ENCODE measurements around the gene FCF1.
A peak's percentile ranks its signal among the peaks of the same experiment; 100 is the strongest.

FCF1 gene, protein sequence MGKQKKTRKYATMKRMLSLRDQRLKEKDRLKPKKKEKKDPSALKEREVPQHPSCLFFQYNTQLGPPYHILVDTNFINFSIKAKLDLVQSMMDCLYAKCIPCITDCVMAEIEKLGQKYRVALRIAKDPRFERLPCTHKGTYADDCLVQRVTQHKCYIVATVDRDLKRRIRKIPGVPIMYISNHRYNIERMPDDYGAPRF

DNA sequence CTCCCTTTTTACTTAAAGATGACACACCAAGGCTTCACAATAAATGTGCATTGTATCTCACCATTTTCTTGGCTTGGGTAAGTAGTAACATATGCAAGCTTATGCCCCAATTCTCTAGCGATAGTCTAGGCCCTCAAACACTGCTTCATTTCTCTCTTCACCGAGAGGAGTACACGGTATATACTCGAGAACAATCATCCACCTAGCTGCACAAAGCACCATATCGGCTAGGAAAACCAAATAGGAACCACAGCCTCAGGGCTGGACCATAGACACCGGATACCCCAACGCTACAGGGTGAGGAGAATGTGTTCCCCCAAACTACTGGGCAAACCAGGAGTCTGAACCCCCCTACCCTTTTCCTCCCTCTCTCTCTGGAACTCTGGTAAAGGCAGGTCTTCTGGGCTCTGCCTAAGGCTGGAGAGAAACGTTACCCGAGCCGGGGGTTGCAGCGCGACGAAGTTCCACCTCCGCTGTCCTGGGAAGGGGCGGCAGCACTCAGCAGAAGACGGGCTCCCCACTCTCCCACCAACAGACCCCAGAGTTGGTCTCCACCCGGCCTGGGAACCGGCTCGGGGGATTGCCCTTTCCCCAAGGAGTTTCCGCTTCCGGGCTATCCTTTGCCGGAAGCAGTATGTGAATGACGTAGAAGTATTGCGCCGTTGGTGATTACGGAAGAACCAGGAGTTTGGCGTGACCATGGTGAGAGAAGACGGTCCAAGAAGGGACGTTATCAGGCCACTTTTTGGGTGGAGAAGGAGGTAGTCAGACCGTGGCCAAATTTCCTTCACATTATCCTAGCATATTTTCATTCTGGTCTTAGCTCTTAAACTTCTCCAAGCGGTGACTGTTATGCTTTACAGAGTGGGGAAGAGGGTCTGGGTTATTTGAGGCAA, at the start of gene FCF1, which contains the start of gene AREL1:
Gene FCF1, plus strand, starts transcription at position 646 of the 896 bp plus-strand sequence. Its CDS starts 54 bp downstream, at position 700.
Gene AREL1, minus strand, starts transcription at position 582 of the 896 bp plus-strand sequence. CDS start 27,465 bp downstream, outside the sequence.
- DNase-seq (ENCODE audit: low spot score) = peak; percentile 91

DNA sequence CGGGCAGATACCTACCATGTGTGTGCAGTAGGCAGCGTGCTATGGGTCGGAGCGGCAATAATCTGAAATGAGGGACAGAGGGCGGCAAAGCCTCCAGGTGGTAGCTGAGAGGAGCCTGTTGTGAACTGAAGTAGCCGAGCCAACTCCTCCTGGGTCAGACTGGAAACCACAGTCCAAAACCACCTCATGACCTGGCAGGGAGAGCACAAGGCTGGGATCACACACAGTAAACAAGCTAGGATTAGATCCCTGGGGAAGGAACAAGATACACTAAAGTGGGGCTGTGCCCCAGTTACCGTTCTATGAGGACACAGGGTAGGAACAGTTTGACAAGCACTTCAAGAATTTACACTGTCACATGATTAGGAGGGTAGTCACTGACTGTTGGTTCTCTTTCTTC, 49.1 kb upstream of the FCF1 start:
- no peak for DNase-seq (ENCODE audit: low spot score)

DNA sequence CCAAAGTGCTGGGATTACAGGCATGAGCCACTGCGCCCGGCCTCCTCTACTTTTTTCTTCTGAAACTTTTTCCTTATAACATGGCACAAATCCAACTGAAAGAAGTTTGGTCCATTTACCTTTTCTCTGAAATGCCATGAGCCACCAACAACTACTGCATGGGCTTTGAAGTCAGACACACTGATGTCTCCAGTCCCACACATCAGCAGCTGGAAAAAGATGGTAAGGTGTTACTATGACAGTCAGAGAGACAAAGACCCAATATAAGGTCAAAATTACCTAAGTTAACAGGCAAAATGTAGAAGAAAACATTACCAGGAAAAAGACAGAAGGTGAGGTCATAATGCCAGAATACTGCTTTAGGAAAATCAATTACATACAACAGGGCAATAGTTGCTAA, 48.2 kb upstream of the FCF1 start:
- DNase-seq (ENCODE audit: low spot score) = no peak

DNA sequence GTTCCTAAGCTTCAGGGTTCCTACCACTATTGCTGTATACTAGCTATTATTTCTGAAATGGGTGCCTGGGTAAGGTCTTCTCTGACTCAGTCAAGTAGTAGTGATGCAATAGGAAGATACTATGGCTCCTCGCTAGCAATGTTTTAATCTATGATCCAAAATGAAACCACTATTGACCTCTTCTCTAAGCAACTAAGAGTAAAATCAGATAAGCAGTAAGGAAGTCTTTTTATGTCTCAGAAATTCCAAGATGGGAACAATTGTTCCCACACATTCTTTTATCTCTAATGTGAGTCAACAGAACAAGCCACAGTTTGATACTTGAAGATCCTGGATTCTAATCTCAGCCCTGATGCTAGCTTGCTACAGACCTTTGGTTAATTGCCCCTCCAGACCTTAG, 45.2 kb upstream of the FCF1 start:
- no peak for DNase-seq (ENCODE audit: low spot score)

DNA sequence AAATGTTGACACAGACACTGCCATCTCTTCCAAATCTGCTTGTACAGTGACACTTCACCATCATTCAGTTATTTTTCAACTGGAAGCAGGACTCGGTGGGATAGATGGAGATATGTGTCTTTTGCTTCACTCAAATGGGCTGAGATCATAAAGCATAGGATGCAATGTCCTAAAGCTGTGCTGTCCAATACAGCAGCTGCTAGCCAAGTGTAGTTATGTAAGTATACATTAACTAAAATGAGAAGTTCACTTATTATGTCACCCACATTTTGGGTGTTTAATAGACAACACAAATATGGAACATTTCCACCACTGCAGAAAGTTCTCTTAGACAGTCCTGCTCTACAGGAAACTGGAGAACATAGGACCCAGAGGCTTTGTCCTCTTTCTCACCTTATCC, 43.7 kb upstream of the FCF1 start:
- DNase-seq (ENCODE audit: low spot score) = no peak

DNA sequence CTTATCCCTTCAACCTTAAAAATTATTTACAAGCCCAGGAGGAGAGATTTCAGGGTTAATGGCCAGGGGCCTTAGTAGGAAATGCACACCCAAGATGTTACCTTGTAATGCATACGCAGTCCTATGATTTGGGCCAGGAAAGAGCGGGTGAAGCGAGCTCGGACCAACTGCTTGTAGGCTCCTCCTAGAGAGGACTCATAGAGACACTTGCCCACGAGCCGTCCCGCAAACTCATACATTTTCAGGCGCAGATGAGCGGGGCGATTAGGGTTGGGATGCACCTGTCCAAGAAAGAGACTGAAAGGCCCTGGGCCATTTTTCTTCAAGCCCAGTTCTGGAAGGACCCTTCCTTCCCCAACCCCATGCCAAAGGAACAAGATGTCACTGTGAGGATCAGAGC, 43.1 kb upstream of the FCF1 start:
- no peak for DNase-seq (ENCODE audit: low spot score)

DNA sequence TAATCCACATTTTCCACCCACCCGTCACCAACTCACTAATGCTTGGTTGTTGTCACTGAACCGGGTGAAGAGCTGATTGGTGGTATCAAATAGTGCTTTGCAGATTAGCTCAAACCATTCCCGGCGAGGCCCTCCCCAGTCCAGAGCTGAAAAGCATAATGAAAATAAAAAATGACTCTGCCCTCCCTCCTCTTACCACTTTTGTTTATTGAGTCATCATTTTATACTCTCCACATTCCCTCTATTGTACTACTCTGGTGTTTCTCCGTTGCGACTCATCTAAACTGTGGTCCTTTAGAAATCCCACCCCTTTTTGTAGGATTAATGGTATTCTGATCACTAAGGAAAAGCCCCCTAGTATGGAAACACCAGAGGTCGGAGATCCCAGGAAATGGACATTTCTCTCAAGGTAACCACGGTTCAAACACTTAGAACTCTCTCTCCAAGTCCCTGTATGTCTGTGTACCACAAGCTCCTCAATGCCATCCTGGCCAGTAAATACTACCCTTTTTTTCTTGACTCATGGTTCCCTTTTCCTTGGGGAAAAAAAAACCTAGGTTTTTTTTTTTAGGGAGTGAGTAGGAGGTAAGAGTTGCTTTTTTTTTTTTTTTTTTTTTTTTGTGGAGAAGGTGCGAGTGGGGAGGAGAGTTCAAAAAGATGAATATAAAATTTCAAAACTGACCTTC, 42.1 kb upstream of the FCF1 start:
- DNase-seq (ENCODE audit: low spot score) = no peak

DNA sequence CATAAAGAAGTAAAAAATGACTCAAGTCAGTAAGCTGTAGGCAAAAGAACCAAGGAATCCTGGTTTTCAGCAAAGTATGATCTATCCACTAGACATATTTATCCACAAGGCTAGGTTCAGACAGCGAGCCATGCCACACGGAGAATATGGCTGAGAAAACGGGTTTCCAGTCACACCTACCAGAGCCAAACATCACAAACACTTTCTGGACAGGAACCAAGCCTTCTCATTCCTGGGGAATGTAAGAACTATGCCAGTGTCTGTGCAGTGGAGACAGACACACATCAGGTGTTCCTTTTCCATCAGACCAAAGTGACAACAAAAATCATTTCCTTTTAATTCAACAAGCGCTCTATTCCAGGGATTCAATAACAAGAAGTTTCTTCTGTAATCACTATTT, 41.2 kb upstream of the FCF1 start:
- DNase-seq (ENCODE audit: low spot score) = no peak

DNA sequence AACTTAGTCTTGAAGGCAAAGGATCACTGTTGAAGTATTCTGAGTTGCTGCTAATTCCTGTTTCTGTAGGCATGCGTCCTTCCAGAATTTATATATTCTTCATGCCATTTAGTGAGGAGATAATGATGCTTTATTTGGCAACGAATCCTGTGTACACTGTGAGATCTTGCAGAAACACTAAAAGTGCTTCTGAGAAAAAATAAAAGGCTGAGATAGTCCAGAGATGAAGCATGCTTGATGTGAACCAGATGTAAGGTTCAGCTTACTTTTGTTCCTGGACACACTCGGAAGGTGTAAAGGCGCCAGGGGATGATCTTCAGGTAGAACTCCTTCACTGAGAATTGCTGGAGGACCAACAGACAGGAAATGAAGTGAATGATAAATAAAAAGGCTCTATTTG, 39.2 kb upstream of the FCF1 start:
- no peak for DNase-seq (ENCODE audit: low spot score)

DNA sequence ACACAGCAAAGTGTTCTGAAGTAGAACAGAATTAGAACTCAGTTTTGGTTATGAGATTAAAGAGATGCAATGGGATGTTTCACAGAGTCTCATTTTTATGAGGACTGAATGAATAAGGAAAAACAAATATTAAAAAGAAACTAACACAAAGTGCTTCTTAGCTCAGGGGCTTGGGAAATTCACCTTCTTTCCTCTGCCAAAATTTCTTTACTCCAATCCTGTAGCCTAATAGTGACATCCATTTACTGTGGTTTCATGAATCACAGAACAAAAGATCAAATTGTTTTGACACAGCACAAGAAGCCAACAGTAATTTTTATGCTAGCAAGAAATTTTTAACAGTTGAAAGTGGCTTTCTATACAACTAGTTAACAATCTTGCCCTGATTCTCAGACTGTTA, 37.7 kb upstream of the FCF1 start:
- no peak for DNase-seq (ENCODE audit: low spot score)

DNA sequence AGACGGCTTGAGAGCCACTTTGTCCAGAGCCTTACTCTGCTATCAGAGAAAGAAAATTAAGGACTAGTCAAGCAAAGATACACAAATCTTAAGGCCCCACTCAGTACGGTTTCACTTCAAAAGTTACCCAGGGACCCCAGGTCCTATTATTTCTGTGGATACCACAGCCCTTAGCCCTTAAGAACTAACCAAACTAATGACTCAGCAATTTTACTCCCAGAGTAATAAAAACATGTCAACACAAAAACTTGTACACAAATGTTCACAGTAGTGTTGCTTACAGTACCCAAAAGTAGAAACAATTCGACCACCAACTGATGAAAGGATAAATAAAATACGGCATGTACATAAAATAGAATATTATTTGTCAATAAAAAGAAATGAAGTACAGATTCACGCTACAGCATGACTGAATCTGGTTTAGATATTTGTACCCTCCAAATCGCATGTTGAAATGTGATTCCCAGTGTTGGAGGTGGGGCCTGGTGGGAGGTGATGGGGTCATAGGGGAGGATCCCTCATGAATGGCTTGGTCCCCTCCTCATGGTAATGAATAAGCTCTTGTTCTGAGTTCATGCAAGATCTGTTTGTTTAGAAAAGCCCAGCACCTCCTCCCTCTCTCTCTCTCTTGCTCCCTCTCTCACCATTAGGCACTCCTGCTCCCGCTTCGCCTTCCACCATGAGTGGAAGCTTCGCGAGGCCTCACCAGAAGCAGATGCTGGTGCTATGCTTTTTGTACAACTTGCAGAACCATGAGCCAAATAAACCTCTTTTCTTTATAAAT, 30.6 kb upstream of the FCF1 start:
- DNase-seq (ENCODE audit: low spot score) = no peak

DNA sequence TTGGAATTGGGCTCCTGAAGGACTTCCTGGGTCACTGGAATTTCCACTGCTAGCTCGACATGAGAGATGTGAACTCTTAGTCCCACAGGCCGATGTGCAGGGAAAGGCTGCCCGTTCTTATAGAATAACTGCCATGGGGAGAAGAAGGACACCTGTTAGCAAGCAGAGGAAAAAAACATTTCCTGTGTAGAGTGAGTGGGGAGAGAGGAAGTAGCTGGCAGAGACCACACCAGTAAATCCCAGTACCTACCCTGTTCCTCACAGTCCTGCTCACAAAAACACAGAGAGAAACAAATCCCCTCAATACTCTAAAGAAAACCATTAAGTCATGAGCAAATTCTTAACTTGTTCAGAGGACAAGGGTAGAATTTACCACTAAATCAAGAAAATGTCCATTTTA, 29.5 kb upstream of the FCF1 start:
- DNase-seq (ENCODE audit: low spot score) = no peak

DNA sequence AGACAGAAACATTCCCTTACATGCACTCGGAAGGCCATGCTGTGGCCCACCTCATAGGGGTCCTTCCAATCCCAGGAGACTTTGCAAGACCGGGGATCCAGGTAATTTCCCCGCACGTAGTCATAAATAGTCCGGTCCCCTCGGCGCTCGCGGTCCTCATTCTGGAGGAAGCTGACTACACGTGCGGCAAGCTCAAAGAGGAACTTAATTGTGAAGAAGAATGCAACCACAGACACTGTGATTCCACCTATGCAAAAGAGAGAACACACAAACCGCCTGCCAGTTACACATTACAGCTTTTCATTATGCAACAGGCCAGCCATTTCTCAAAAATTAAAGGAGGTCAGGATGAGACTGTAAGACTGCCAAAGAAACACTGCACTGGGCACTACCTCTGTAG, 28.5 kb upstream of the FCF1 start:
- DNase-seq (ENCODE audit: low spot score) = no peak

DNA sequence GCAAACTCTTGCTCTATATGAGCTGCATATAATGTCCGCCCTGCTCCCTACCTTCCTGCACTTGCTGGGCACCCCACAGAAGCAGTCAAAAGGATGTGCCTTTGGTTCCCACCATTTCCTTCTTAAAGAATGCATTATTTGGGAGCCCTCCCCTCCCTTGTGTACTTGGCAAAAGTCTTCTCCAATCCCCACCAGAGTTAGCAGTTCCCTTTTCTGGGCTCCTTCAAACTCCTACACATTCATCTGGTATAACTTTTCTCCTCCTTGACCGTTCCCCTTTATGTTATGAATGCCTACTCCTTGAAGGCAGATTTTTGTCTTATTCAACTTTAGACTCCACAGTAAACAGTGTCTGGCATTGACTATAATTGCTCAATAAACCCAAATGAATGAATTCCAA, 27.9 kb upstream of the FCF1 start:
- no peak for DNase-seq (ENCODE audit: low spot score)

DNA sequence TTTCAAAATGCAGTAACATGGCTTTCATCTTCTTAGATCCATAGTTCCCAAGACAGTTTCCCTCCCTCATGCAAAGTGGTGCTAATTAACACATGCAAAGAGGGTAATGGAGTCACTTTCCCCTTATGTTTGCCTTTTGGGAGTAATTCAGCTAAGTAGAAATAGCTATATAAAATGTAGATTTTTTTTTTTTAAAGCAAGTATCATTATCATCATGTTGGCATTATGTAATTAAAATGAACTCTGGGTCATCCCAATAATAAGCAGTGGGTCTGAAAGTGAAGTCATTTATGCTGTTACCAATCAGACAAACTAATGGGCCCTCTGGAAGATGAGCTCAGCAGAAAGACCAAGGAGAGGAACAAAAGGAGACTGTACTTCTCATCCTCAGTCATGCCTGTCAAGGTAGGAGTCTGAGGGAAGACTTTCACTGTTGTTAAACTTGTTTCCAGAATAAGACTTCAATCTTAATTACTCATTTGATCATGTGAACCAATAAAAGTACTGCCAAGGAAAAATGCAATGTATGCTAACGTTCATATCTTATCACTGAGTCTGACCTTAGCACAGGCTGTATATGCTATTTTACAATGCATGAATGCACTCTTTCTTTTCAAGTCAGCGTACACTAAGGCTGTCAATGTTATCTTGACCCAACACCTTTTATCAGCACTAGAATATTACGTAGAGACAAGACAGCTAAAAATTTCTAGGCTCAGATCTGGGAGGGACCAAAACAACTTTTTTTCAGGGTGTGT, 26.8 kb upstream of the FCF1 start:
- no peak for DNase-seq (ENCODE audit: low spot score)

DNA sequence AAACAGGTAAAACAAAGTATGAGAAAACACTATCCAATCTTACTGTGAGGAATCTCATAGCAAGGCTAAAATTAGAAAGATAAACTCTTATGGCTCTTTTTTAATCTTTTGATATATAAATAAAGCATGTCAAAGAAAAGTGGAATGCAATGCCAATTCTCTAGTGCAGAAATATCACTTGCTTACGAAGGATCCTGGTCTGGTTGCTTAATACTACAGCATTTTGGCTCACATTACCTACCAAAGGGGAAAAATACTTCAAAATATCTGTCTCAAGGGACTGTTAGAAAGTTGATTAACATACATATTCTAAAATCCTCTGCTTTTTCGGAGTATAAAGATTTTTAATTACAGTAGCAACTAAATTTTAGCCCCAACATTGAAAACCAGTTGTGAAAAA, 21.5 kb upstream of the FCF1 start:
- DNase-seq (ENCODE audit: low spot score) = no peak

DNA sequence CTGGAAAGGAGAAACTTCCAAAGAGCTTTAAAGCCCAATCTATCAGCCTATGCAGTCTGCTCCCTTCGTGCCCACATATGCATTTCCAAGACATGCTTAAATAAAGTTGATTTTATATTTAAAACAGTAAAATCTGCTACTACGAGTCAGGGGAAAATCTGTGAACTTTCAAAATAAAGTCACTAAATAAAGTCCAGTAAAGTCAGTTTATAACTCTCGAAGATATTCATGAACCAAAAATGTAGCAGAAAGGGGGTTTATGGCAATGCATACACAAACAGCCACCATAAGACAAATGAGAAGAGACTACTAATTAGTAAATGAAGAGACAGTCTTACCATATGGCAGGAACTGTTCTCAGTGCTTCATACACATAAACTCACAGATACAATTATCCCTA, 19.8 kb upstream of the FCF1 start:
- no peak for DNase-seq (ENCODE audit: low spot score)

DNA sequence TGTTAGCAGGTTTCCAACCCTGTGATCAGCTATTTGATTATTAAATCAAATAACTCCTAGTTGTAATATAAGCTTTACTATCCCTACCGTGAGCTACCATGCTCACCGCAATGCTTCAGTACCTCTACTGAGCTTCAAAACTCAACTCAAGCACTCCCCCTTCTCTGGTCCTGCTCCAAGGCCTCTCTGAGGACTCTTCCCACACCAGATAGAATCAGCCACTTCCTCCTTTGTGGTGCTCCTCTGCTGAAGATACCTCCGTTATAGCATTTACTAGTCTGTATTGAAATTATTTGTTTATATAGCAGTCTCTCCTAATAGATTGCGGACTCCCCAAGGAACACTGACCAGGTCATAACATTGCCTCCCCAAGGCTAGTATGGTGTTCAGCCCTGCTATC, 17.5 kb upstream of the FCF1 start:
- no peak for DNase-seq (ENCODE audit: low spot score)

DNA sequence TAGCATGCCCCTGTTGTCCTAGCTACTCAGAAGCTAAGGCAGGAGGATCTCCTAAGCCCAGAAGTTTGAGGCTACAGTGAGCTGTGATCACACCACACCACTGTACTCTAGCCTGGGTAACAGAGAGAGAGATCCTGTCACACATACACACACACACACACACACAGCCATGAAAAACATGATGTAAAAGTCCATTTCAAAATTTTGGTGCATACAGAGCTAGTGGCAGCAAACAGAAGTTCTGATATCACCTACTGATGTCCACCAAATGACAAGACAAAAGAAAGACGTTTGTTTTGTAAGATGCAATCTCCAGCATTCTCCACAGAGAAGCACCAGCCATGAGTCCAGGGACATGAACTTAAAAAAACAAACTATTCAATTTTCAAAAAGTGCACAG, 15.9 kb upstream of the FCF1 start:
- no peak for DNase-seq (ENCODE audit: low spot score)

DNA sequence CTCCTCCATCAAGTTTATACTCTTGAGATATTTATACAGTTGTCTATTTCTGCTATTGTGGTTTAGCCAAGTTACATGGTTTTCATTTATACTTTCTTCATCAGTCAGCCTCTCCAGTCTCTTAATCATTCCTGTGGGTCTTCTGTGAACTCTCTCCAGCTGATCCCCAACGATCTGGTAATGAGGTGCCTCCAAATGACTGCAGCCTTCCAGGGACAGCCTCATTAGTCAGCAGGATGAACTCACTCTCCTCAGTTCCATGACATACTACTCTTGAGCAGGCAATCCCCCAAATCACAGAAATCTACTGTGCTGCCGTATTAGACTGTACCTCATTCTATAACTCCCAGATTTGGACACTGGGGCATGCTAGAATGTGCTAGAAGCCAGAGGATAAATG, 15.4 kb upstream of the FCF1 start:
- DNase-seq (ENCODE audit: low spot score) = no peak

DNA sequence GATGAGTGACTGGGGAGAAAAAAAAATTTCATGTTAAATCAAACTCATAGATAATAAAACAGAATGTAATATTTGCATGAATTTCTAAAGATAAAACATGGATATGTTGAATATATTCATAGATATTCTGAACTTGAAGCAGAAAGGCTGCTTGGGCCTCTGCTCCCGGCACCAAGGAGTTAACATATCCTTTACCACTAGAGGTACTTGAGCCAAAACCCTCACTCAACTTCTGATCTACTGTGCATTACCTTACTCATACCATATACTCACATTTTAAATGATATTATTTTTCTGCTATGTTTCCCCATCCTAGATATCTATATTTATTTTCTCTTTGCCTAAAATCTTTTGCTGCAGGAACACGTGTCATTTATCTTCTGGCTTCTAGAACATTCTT, 15.0 kb upstream of the FCF1 start:
- no peak for DNase-seq (ENCODE audit: low spot score)

DNA sequence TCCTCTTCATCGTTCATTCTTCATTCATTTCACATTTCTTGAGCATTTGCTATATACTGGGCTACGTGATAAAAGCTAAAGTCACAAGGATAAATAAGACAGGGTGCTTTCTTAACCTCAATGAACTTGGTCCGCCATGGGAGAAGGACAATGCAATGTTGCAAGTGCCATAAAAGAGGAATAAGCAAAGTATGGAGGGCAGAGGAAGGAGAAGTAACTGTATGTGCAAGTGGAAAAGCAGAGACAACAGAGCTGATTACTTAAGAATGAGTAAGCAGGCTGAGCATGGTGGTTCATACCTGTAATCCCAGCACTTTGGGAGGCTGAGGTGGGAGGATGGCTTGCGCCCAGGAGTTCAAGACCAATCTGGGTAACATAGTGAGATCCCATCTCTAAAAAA, 14.5 kb upstream of the FCF1 start:
- no peak for DNase-seq (ENCODE audit: low spot score)
